GM18858 (cell line): Measurements from ENCODE around the gene ARHGEF12.

Experiments used
- ATAC-seq: cut with Tn5 transposase; IDR thresholded peaks from one replicate; pipeline ENCODE4 v1.9.1; 2021; ENCODE audit not compliant: unreplicated experiment

The ARHGEF12 gene

DNA sequence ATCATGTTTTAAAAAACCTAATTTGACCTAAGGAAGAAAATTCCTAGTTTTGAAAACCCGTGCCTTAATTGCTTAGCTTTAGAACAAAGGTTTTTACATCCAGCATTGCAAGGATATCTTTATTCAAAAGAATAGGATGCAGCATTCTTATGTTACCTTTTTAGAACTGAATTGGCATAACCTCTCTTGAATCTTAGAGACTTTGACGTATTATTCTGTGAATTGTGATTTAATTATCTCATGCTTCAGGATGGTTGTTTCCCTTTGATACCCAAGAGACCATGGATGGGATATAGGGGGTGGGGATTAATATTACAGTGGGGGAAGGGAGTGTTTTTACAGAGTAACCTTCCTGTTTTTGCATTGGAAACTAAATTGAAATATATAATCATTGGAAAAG, 49.4 kb downstream of the ARHGEF12 start:
- no peak for ATAC-seq

DNA sequence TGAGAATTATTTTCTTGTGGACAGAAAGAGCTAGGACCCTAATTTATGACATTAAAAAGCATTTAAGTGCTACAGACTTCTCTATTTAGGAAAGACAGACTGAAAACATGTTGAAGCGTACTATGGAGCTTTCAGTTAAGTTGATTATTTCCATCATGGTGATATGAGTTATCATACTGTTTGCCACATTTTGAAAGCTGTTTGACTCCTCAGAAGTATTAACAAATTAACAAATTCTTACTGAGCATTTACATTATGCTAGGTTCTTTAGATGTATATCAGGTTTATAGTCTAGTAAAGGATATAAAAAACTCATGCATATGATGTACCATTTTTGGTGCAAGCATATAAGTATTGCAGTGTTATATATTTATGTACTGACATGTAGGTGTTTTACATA, 50.1 kb downstream of the ARHGEF12 start:
- no peak for ATAC-seq

DNA sequence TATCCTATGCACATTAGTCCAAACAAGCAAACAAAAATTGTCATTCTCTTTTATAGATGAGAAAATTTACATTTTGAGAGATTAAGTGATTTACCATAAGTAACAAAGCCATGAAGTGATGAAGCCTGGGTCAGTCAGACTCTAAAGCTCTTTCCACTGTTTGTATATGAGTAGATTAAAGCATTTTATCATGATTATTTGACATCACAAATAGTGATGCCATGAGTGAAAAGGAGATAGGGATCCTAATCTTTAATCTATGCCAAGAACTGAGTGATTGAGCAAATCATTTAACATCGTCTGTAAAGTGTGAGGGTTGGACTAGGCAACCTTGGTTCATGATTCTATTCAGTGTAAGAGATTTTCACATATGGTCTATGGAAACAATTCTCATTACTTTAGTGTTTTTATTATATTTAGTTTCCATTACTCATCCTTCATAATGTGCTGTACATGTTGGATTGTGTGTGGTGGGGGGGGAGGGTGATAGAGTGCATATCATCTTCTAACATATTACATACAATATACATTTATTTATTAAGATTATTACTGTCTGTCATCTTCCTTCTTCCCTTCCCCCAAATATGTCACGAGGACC, 50.7 kb downstream of the ARHGEF12 start:
- no peak for ATAC-seq

DNA sequence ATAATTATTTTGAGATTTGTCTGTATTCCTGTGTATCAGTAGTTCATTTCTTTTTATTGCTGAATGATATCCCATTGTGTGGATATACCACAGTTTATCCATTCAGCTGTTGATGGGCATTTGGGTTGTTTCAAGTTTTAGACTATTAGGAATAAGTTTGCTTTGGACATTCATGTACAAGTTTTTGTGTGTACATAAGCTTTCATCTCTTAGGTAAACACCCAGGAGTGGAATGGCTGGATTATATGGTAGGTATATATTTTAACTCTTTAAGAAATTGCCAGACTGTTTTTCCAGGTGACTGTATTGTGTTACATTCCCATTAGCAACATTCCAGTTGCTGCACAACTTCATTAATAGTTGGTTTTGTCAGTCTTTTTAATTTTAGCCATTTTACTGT, 52.0 kb downstream of the ARHGEF12 start:
- no peak for ATAC-seq

DNA sequence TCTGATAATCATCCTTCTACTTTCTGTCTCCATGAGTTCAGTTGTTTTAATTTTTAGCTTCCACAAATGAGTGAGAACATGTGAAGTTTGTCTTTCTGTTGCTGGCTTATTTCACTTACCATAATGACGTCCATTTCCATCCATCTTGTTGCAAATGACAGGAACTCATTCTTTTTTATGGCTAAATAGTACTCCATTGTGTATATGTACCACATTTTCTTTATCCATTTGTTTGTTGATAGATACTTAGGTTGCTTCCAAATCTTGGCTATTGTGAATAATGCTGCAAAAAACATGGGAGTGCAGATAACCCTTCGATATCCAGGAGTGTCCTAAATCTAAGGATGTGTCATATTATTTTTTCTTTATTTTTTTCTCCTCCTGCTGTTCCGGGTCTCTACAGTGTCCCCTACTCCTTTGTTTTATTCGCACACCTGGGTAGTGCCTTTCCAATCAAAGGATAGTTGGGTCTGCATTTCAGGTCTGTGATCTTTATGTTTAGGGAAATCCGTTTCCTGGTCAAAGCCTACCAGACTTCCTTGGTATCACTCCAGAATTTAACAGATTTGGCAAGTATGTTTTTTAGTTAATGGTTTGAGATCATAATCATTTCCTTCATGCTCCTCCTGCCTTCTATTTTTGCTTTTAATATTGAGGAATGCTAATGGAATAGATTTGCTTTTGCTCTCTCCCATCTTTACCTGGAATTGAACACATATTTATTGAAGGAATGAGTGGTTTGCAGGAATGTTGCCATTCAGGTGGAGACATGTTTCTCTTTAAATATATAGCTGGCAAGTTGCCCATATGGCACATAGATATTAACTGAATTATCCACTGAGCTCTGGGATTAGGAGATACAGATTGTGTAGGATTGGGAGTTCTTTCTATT, 53.7 kb downstream of the ARHGEF12 start:
- no peak for ATAC-seq

DNA sequence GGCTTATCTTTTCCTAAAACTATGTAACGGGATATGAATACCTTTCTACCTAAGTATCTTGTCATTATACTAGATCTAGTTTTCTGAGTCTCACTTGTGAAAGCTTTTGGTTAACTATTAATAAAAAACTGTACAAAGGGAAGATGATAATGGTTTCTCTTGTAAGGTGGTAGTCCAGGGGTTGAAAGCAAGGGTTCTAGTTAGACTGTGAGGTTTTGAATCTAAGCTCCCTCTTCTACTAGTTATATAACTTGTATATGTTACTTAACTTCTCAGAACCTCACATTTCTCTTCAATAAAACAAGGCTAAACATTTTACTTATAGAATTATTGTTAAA, 54.3 kb downstream of the ARHGEF12 start:
- no peak for ATAC-seq

DNA sequence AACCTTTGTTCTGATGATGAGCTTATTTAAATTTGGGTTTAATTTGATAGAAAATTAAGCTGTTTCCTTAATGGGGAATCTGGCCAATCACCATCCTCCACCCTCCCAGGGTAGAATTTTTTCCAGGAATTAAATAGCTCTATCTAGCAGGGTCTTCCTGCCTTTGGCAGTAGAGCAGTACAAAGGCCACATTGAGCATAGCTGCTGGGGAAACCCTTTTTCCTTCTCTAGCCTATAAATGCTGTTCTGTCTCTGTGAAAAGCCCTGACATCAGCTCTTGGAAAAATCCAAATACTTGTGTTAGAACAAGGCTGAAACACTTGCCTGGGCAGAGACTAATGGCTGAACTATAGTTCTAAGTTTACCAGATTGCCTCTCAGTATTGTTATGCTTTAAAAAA, 55.1 kb downstream of the ARHGEF12 start:
- ATAC-seq = no peak

DNA sequence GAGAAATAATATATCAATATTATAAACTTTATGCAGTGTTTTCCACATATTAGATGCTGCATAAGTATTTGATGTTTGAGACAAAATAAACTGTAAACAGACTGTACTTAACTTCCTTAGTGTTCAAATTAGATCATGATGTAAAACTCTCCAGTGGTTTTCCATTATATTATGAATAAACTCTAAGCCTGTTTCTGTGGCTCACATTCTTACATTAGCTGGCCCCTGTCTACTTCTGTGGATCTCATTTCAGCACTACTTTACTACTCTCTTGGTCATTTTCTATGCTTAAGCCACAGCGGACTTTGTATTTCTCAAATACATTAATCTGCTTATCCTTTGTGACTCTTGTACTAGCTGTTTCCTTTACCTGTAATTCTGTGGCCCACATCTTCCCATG, 55.6 kb downstream of the ARHGEF12 start:
- no peak for ATAC-seq

DNA sequence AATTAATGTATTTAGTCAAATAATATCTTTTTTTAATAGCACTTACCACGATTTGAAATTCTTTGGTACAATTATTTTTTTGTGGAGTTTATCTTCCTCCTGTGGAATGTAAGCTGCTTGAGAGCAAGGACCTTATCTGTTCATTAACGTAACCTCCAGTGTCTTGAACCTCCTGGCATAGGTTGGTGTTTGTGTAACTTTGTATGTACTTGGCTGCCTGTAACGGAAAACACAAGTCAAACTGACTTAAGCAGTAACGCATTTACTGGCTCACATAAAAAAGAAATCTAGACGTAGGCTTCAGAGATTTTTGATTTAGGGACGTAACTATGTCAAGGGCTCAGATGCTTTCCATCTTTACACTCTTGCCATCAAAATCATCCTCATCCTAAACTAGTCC, 56.1 kb downstream of the ARHGEF12 start:
- ATAC-seq = no peak

DNA sequence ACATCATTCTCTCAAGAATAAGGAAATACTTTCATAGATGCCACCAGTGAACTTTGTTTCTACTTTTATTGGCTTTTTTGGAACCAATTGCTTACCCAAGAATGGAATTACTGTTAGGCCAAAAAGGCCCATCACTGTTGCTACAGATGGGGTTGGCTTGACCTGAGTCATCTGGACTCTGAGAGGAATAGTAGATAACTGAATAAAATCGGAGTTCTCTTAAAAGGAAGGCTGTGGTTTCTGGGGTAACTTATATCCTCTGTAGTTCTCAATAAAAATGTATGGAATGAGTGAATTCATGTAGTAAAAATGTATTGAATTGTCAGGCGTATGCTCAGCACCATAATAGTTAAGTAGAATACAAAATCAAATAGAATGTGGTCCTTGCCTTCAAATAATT, 56.6 kb downstream of the ARHGEF12 start:
- ATAC-seq = no peak

DNA sequence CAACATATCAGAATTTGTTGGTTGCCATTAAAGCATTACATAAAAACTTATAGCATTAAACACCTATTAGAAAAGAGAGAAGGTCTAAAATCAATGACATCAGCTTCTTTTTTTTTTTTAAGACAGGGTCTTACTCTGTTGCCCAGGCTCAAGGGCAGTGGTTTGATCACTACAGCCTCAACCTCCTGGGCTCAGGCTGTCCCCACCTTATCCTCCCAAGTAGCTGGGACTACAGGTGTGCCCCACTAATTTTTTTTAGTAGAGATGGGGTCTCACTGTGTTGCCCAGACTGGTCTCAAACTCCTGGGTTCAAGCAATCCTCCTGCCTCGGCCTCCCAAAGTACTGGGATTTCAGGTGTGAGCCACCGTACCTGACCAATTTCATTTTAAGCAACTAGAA, 57.9 kb downstream of the ARHGEF12 start:
- no peak for ATAC-seq

DNA sequence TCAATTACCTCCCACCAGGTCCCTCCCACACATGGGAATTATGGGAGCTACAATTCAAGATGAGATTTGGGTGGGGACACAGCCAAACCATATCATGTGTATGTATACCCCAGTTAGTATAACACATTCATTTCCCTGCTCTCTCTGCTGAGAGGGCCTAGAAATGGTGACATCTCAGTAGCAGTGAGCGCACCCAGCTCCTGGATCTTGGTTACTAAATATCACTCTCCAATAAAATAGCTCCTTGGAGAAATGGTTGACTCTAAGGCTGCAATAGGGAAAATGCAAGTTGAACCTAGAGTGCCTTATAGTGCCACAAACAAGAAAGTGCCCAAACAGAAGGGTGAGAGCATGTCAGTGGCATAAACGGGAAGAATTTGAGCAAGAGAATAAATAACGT, 59.6 kb downstream of the ARHGEF12 start:
- ATAC-seq = no peak

DNA sequence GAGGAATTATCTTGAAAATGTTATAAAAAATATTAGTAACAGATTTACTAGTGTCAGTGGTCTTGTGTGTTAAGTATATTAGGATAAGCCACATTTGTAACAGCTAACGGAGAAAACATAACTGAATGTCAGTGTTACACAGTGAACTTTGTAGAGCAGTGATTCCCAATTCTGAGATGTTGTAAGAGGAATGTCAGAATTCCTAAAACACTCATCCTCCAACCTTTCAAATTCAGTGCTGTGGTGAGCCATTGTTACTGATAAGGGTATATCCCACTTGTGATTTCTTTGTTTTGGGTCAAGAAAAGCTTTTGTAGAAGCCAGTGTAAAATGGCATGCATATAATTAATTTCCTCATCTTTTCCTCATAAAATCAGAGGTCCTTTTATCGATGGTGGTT, 61.9 kb downstream of the ARHGEF12 start:
- ATAC-seq = no peak

DNA sequence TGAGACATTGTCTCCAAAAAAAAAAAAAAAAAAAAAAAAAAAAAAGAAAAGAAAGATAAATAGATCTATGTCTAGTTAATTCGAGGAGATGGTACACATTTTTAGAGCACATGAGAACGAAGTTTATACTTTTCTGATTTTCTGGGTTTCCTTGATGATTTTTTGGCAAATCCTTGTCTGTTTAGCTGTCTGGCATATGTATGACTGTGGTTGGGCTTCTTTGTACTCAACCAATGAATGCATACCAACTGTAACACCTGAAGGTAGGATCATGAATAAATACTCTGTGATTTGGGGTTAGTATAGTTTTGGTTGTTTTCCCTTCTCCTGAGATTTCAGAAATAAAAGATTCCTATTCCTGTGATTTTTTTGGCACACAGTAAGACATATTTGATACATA, 63.1 kb downstream of the ARHGEF12 start:
- no peak for ATAC-seq

DNA sequence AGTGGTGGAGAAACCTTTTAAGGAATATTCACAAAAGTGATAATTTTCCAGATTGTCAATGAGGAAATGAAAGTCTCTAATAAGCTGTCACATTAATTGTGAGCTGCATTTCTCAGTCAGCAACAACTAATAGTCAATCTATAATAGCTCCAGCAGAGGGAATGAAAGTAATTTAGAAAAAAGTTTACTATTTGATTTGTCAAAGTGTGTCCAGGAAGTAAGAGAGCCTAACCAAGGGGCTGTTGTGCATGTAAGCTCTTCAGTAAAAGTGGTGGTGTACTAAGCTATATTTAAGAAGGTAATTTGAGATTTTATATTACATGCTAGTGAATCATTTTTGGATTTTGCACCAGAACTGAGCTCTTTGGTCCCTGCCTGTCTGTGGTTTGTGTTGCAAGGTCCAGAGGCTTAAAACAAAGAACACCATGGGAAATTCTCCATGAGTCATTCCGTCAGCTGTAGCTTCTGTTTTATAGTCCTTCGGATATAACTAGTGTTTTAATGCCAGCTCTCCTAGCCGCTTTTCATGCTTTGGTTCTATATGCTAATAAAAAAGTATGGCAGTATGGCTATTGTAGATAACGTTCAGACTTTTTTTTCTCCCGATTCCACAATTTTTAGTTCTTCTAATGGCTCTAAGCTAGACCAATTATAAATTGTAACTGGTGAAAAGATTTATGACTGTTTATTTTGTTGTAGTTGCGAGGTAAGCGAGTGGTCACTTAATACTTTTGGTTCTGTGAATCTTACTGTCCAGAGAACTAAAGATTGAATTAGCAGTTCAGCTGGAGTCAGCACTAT, 64.6 kb downstream of the ARHGEF12 start:
- no peak for ATAC-seq

DNA sequence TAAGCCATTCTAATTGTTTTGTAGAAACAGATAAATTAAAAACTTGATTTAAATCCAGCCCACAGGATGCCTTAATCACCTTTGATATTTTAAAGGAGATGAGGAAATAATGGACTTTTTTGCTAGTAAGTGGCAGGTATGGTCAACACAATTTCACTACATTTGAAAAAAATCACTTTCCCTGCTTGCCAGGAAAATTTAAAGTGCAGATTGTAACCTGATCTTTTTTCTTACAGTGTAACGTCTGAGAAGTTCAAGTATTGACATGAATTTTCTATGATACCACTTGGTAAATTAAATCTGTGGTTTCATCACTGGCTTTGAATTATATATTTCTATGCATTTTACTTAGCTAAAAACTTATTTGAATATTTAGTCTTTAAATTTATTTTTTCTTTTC, 65.3 kb downstream of the ARHGEF12 start:
- ATAC-seq = no peak

DNA sequence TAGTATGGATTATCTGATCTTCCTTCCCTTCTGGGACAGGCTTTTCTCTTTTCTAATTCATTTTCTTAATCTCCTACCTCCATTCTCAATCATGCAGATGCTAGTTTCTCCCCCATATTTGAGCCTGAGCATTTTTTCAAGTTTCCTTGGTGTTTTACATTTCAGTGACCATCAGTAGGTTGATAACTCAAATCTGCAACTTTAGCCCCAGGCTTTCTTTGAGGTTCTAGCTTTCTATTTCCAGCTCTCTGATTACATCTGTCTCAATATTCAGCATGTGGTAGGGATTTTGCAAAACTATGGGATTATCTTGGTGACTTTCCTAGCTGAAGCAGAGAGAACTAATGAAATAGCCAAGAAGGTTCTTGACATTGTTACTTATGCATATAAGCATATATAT, 67.8 kb downstream of the ARHGEF12 start:
- ATAC-seq = no peak

DNA sequence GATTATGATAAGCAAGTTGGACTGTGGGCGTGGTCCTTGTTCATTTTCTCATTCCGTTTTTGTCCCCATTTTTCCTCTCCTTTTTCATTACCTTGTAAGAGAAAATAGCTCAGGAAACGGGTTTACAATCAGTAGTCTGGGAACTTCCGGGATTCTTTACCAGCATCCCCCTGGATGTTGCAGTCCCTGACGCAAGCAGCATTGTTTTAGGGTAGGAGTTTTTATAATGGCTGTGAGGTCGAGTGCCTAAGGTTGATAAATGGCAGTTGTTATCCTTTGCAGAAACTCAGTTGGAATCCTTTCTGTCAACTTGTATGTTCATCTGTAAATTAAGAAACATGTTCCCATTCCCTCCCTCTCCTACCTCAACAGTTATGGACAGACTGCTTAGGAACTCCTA, 68.3 kb downstream of the ARHGEF12 start:
- ATAC-seq = no peak

DNA sequence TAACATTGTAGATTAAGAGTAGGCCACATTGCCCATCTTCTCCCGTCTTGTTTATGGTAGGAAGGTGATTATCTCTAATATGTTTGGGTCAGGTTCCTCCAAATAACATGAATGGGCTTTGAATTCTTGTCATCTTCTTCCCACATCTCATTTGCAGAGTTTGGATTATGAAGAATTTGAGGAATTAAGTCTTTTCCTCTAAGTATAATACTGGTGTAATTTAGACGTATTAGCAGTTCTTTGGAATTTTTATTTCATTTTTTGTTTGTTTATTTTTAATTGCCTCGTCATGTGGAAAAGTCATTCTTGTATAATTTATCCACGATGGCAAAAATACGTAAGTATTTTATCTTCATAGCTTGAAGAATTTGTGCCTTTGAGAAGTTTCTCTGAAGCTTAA, 73.4 kb downstream of the ARHGEF12 start:
- no peak for ATAC-seq

DNA sequence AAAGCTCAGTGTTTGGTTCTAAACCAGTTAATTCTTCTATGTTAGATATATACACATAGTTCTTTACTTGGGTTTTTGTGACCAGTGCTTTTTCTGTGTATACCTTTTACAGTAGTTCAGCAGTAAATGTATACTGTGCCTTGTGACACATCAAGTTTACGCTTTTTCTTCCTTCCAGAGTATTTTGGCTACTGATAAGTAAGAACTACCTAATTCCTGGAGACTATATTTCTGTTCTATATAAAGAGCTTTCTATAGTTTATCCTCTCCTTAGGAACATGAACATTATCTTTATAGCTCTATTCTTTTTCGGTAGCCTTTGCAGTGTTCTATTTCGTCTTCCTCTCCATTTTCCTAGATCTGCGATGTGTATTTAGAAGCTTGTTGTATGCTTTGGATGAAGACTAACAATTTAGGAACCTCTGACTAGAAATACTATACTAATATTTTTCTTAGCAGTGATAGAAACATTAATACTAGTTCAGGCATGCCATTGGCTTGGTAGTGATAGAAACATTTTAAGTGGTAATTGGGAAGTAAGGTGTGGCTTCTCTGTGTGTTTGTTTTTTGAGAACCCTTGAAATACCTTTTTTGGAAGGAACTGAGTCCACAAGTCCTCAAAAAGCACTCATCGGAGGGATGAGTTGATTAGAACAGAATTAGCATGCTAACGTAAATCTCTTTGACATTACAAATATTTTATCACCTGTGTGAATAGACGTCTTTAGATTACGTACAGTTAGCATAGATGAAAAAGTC, 74.6 kb downstream of the ARHGEF12 start:
- no peak for ATAC-seq

DNA sequence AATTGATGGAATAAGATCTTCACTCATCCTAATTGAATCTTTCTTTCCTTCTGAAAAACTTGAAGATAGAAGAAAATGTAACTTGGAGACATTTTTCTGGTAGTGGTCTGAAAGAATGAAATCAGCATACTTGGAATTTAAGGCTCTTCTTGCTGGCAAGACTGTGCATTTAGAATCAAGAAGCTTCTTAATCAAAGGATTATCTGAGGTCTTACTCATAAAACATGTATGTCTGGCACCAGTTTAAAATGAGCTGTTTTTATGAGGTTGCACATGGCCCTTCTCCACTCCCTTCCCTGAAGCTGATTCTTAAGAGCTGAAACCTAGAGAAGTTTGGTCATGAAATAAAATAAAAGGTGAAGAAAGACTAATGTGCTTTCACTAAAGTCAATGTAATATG, 77.3 kb downstream of the ARHGEF12 start:
- no peak for ATAC-seq
